A204.1 (cell line): ENCODE results near the gene SEC24A.
A peak's percentile ranks its signal among the peaks of the same experiment; 100 is the strongest.
"Not testable (repeated sequence)": the region's sequence is repeated elsewhere in the genome, so short reads cannot be mapped to it uniquely, and the experiment has no call there.

ENCODE experiments used
- FAIRE-seq: peaks from 2 replicates; lab custom pipeline; 2012; peaks lifted over from hg19 to GRCh38; lab: Jason Lieb, UNC

Gene SEC24A

GRCh38 chr5:134648425-134649162, at the start of gene SEC24A:
Gene SEC24A (plus strand): TSS chr5:134648785. CDS start chr5:134649077, 292 bp downstream.
- FAIRE-seq: no peak

GRCh38 chr5:134599820-134600219, 48.8 kb upstream of the SEC24A start:
- FAIRE-seq: not testable (repeated sequence)

- FAIRE-seq: no peak
These were observed 48.0 kb upstream of the SEC24A start for GRCh38 chr5:134600600-134600999.

- peak; percentile 67 for FAIRE-seq
These were observed 45.5 kb upstream of the SEC24A start for GRCh38 chr5:134603059-134603458.

- no peak for FAIRE-seq
These were observed 43.7 kb upstream of the SEC24A start for GRCh38 chr5:134604908-134605307.

- no peak for FAIRE-seq
These were observed 41.9 kb upstream of the SEC24A start for GRCh38 chr5:134606726-134607125.

GRCh38 chr5:134608555-134608954, 40.0 kb upstream of the SEC24A start:
- no peak for FAIRE-seq

- FAIRE-seq: no peak
These were observed 39.2 kb upstream of the SEC24A start for GRCh38 chr5:134609232-134609851.

- FAIRE-seq: no peak
These were observed 37.9 kb upstream of the SEC24A start for GRCh38 chr5:134610725-134611124.

GRCh38 chr5:134611515-134611914, 37.1 kb upstream of the SEC24A start:
- FAIRE-seq: no peak

GRCh38 chr5:134614450-134615085, 34.0 kb upstream of the SEC24A start:
- FAIRE-seq: no peak

GRCh38 chr5:134620634-134621033, 28.0 kb upstream of the SEC24A start:
- FAIRE-seq: no peak

GRCh38 chr5:134625559-134625958, 23.0 kb upstream of the SEC24A start:
- FAIRE-seq: no peak

- no peak for FAIRE-seq
These were observed 22.1 kb upstream of the SEC24A start for GRCh38 chr5:134626369-134627014.

GRCh38 chr5:134634227-134634626, 14.4 kb upstream of the SEC24A start:
- FAIRE-seq: no peak

GRCh38 chr5:134635366-134635765, 13.2 kb upstream of the SEC24A start:
- not testable (repeated sequence) for FAIRE-seq

GRCh38 chr5:134637116-134637721, 11.4 kb upstream of the SEC24A start:
- FAIRE-seq: no peak

- no peak for FAIRE-seq
These were observed 9.8 kb upstream of the SEC24A start for GRCh38 chr5:134638760-134639201.

GRCh38 chr5:134642931-134643530, 5.6 kb upstream of the SEC24A start:
- no peak for FAIRE-seq

GRCh38 chr5:134647750-134648424, 698 bp upstream of the SEC24A start:
- FAIRE-seq: no peak

- no peak for FAIRE-seq
These were observed 714 bp downstream of the SEC24A start for GRCh38 chr5:134649163-134649835.
